Transverse colon (tissue), 4 donors: ENCODE data around the gene HS1BP3. TPM values are rescaled to one million over a fixed set of nuclear protein-coding genes. Genes with fewer than 3 reads are reported as not detected.

Experiments
- DNase-seq: peaks from one replicate; pipeline ENCODE4 v3.0.0-alpha.2; 2019
- H3K27ac ChIP-seq, 4 donors: fragments of 200-600 bp; sonication (generic); 2 replicates each; pipeline ENCODE4 v1.5.1; 2016 to 2018; ENCODE audit warnings: inconsistent platforms in 4 of 4
- H3K27me3 ChIP-seq: fragments of 200-600 bp; sonication (generic); 2 replicates; pipeline ENCODE4 v1.5.1; 2017; ENCODE audit warnings: inconsistent platforms
- H3K36me3 ChIP-seq, 4 donors: fragments of 200-600 bp; sonication (generic); 2 replicates each; pipeline ENCODE4 v1.5.1; 2017 to 2019; ENCODE audit warnings: inconsistent platforms in 4 of 4
- H3K4me1 ChIP-seq, 4 donors: fragments of 200-600 bp; sonication (generic); 2 replicates each; pipeline ENCODE4 v1.5.1; 2017 to 2020; ENCODE audit warnings: inconsistent platforms in 4 of 4
- H3K4me3 ChIP-seq, 4 donors: fragments of 200-600 bp; sonication (generic); 1 replicate in 1 of 4; 2 replicates in 3 of 4; pipeline versions ENCODE4 v1.5.1 to v1.6.1; 2017 to 2019; ENCODE audit warnings: inconsistent platforms in 4 of 4
- H3K9me3 ChIP-seq, 2 donors: fragments of 200-600 bp; sonication (generic); 2 replicates each; pipeline ENCODE4 v1.5.1; 2017 to 2019; ENCODE audit warnings: inconsistent platforms in 2 of 2
- EP300 ChIP-seq: sonication (generic); formaldehyde crosslinking; IDR thresholded peaks from one replicate; pipeline ENCODE4 v1.6.1; 2017; ENCODE audit warnings: antibody characterized with exemption, low read depth
- POLR2A ChIP-seq: fragments of 450-650 bp; IDR thresholded peaks from one replicate; pipeline ENCODE4 v1.6.1; 2016; ENCODE audit warnings: antibody characterized with exemption, mild to moderate bottlenecking, moderate library complexity
- POLR2AphosphoS5 ChIP-seq, 3 donors: sonication (generic); formaldehyde crosslinking; IDR thresholded peaks; one replicate each; pipeline ENCODE4 v1.6.1; 2016; ENCODE audit warnings: antibody characterized with exemption in 3 of 3
- WGBS, 2 donors: methylation state at CpG; one replicate each; pipeline ENCODE4 v1.1.5; 2018; ENCODE audit warnings: low coverage in 1 of 2; 5-methylcytosine and 5-hydroxymethylcytosine counted together
- in situ Hi-C, 4 donors: fragments of 200-750 bp; cut with MboI; loops; one replicate each; pipeline versions ENCODE4 v1.15.0 to v1.15.1; 2017; ENCODE audit warnings: low sequenced_read_pairs in 3 of 4, low pct_ligation_motif_present in 1 of 4, low pct_unique_long_range_greater_than_20kb in 1 of 4
- intact Hi-C: fragments of 100-400 bp; cut with DNase I; formaldehyde crosslinking; loops from one replicate; pipeline ENCODE4 v1.15.1; 2023; ENCODE audit warnings: low total_unique reads
- total RNA-seq, 4 donors: library from RNA; depleted of rRNA; stranded (reverse); fragments of >200 nt; gene quantifications; one replicate each; pipeline ENCODE4 v1.1.0, GENCODE V29; 2016
- TF ChIP-seq, protein P1 (sequence below), 5 experiments: fragments of 200-600 bp in 3 of 5; fragments of 450-650 bp in 2 of 5; sonication (generic) in 3 of 5; IDR thresholded peaks; 1 replicate in 2 of 5; 2 replicates in 3 of 5; pipeline ENCODE4 v1.5.1; 2016 to 2017; ENCODE audit warnings: antibody characterized with exemption in 5 of 5, inconsistent platforms in 3 of 5, mild to moderate bottlenecking in 2 of 5, moderate library complexity in 1 of 5

The HS1BP3 gene
- total RNA-seq, 4 donors from 2014 or later, result 29.5 to 44.2 (median 33.1) TPM

DNA sequence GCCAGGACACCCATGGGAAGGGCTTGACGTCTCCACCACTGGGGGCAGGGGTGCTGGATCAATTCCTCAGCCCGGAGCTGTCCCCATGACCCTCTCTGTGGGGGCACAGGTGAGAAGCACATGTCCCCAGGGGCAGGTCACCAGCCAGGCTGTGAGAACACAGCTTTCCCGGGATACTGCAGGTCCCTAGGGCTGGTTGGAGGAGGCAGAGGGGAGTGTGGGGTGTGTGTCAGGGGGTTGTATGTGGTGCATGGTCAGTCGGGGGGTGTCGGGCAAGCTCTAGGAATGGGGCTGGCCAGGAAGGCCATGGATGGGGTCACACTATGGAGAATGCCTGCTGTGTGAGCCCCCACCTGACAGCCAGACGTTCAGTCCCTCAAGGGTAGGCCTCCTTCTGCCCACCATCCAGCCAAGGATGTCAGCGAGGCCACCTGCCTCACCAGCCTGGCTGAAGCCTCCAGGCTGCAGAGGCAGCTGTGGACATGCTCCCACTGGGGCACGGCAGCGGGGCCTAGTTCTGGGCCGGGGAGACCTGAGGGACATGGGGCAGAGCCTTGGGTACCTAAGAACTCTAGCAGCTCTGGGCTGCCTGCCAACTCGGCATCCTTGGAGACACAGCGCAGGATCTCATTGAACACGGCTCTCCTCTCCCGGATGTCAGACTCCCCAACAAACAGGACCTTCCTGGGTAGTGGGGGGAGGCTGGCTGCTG is 10.3 kb downstream of the HS1BP3 start:
- TF ChIP-seq EP300 (no peak), POLR2A (no peak), POLR2AphosphoS5 (IDR thresholded peaks at IDR 0.05) (no peak)
- TF ChIP-seq, protein P1, sequence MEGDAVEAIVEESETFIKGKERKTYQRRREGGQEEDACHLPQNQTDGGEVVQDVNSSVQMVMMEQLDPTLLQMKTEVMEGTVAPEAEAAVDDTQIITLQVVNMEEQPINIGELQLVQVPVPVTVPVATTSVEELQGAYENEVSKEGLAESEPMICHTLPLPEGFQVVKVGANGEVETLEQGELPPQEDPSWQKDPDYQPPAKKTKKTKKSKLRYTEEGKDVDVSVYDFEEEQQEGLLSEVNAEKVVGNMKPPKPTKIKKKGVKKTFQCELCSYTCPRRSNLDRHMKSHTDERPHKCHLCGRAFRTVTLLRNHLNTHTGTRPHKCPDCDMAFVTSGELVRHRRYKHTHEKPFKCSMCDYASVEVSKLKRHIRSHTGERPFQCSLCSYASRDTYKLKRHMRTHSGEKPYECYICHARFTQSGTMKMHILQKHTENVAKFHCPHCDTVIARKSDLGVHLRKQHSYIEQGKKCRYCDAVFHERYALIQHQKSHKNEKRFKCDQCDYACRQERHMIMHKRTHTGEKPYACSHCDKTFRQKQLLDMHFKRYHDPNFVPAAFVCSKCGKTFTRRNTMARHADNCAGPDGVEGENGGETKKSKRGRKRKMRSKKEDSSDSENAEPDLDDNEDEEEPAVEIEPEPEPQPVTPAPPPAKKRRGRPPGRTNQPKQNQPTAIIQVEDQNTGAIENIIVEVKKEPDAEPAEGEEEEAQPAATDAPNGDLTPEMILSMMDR (IDR thresholded peaks at IDR 0.05), result no peak
- Histone ChIP-seq H3K4me1 (peaks cover 6 to 20% (median 15%) of the 10 kb centered on the region in 4 donors), H3K9me3 (no peaks in the 10 kb centered on the region), H3K27ac (peak overlapping the region; percentile 64 to 88 (median 85)), H3K4me3 (no peak overlapping the region), H3K36me3 (no peaks in the 10 kb centered on the region), H3K27me3 (no peaks in the 10 kb centered on the region)
- intact Hi-C loops (loop anchor here (5.0 kb wide), 1 partner anchor 263 kb away; no protein-coding TSS in a partner anchor), in situ Hi-C loops (loop anchor here in 3 of 4 donors (10.0 to 25.0 kb wide), 4 partner anchors 203 to 753 kb away; partner anchors contain the start of gene RHOB (in 1 of the 3))
- DNase-seq, result peak; percentile 37
- WGBS, 2 donors, result 79 to 92% methylated on average over 4 to 14 of the region's 14 CpGs

DNA sequence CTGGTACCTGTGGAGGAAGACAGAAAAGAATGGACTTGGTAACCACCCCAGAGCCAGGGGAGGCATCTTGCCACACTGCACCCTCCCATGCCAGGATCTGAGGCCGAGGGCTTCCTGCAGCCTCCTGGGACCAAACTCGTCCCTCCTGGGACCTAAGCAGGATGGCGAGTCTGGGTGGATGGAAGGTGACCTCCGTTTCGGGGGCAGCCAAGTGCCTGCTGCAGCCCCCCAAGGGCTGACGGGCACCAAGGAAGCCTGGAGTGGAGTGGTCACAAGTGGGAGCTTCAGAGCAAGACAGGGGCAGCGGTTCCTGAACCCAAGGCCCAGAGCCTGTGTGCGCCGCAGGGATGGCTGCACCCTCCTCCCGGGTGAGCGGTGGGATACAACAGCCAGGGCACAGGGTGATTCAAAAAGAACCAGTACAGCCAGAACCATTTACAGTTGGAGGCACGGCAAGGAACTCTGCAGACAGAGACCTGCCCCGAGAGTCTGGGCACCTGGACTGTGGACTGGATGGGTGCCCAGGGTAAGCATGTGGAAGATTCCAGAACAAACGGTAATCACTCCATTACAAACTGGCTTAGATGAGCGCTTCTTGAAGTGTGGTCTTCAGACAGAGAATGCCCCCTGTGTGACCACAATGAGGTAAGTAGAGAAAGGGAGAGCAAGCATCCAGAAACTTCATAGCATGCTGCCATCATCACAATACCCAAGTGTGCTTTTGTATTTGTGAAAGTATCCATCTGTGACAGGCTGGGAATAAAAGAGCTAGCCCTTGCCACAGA is 12.1 kb downstream of the HS1BP3 start:
- DNase-seq, result no peak
- intact Hi-C loops, result loop anchor here (2.0 kb wide), 1 partner anchor 194 kb away; no protein-coding TSS in a partner anchor
- H3K27ac ChIP-seq, result peak overlapping the region; percentile 64 to 88 (median 85)

DNA sequence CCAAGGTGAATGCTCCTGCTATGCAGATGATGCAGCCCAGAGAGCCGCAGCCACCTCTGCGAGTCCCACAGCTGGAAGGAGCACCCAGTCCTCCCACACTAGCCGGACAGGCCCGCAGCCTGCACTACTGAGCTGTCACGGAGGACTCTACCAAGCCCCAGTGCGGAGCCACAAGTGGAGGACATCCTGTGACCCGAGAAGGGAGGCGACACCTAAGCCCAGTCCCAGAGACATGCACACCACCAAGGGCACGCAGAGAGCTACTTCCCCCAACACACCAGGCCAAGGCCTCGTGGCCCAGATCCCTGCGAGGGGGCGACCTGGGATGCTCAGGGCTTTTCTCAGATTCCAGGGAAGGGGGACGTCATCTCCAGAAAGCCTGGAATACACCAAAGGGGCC is 12.9 kb downstream of the HS1BP3 start:
- TF ChIP-seq, protein P1 (IDR thresholded peaks at IDR 0.05), result no peak
- TF ChIP-seq POLR2A (no peak), EP300 (no peak), POLR2AphosphoS5 (IDR thresholded peaks at IDR 0.05) (no peak)
- intact Hi-C loops, result loop anchor here (2.0 kb wide), 1 partner anchor 193 kb away; no protein-coding TSS in a partner anchor
- Histone ChIP-seq H3K4me3 (no peak overlapping the region), H3K27me3 (no peaks in the 10 kb centered on the region), H3K36me3 (no peaks in the 10 kb centered on the region), H3K4me1 (peaks cover 25 to 45% (median 38%) of the 10 kb centered on the region in 4 donors), H3K27ac (peak overlapping the region; percentile 64 to 88 (median 85)), H3K9me3 (no peaks in the 10 kb centered on the region)
- in situ Hi-C loops, result loop anchor here in 3 of 4 donors (10.0 to 25.0 kb wide), 3 partner anchors 201 to 751 kb away; partner anchors contain the start of gene RHOB (in 1 of the 3)
- no peak for DNase-seq
- WGBS, 2 donors, result 98% methylated on average over 12 of the region's 13 CpGs; no CpG with 5 or more reads in 1 of the 2 donors

More for the DNA sequence above, 12.1 kb downstream of the HS1BP3 start:
- Histone ChIP-seq H3K4me1 (peaks cover 24 to 37% (median 32%) of the 10 kb centered on the region in 4 donors), H3K36me3 (no peaks in the 10 kb centered on the region), H3K27me3 (no peaks in the 10 kb centered on the region), H3K4me3 (no peak overlapping the region), H3K9me3 (no peaks in the 10 kb centered on the region)
- 87% methylated on average over 15 of the region's 15 CpGs; no CpG with 5 or more reads in 1 of the 2 donors for WGBS, 2 donors
- in situ Hi-C loops, result loop anchor here in 3 of 4 donors (10.0 to 25.0 kb wide), 3 partner anchors 202 to 752 kb away; partner anchors contain the start of gene RHOB (in 1 of the 3)
- TF ChIP-seq EP300 (no peak), POLR2AphosphoS5 (IDR thresholded peaks at IDR 0.05) (no peak), POLR2A (no peak)
- TF ChIP-seq, protein P1 (IDR thresholded peaks at IDR 0.05), result no peak
